Neuronal stem cell (in vitro differentiated cells): ENCODE data around the gene FAM169A.

Experiments used
- DNase-seq: peaks from one replicate; pipeline ENCODE4 v3.0.0-alpha.2; 2013; ENCODE audit warnings: low spot score
- H2AFZ ChIP-seq: one replicate; pipeline ENCODE4 v1.6.1; 2013; ENCODE audit warnings: mild to moderate bottlenecking, low read length, inconsistent platforms
- H2AK5ac ChIP-seq: 2 replicates; pipeline ENCODE4 v1.6.1; 2013; ENCODE audit warnings: low read depth, mild to moderate bottlenecking, inconsistent platforms, low read length, moderate library complexity, mixed read lengths
- H2BK120ac ChIP-seq: 2 replicates; pipeline ENCODE4 v1.6.1; 2013; ENCODE audit warnings: low read depth, mild to moderate bottlenecking, inconsistent platforms, low read length, moderate library complexity, mixed read lengths
- H2BK12ac ChIP-seq: one replicate; pipeline ENCODE4 v1.6.1; 2013; ENCODE audit warnings: low read length, inconsistent platforms
- H2BK15ac ChIP-seq: 2 replicates; pipeline ENCODE4 v1.6.1; 2013; ENCODE audit warnings: mild to moderate bottlenecking, low read length, inconsistent platforms, mixed read lengths
- H2BK5ac ChIP-seq: one replicate; pipeline ENCODE4 v1.6.1; 2013; ENCODE audit warnings: inconsistent platforms, mild to moderate bottlenecking, low read length, moderate library complexity
- H3K14ac ChIP-seq: one replicate; pipeline ENCODE4 v1.6.1; 2013; ENCODE audit warnings: low read length, inconsistent platforms
- H3K18ac ChIP-seq: 2 replicates; pipeline ENCODE4 v1.6.1; 2013; ENCODE audit warnings: low read length, inconsistent platforms
- H3K23ac ChIP-seq: 2 replicates; pipeline ENCODE4 v1.6.1; 2013; ENCODE audit warnings: low read depth, mild to moderate bottlenecking, mixed read lengths, low read length, inconsistent platforms; ENCODE audit not compliant: poor library complexity
- H3K27ac ChIP-seq: replicated peaks from 3 replicates; pipeline ENCODE4 v1.5.1; 2013; ENCODE audit warnings: low read length, inconsistent platforms
- H3K27me3 ChIP-seq, 3 experiments: 2 replicates each; pipeline ENCODE4 v1.6.1; 2013; ENCODE audit warnings: low read length in 3 of 3, mild to moderate bottlenecking in 2 of 3, inconsistent platforms in 1 of 3, low read depth in 1 of 3, mixed read lengths in 1 of 3, moderate library complexity in 1 of 3; ENCODE audit not compliant: control insufficient read depth in 3 of 3, insufficient read depth in 3 of 3
- H3K36me3 ChIP-seq, 2 donors: replicated peaks in 1 of 2; 2 replicates each; pipeline ENCODE4 v1.6.1; 2013; ENCODE audit warnings: low read length in 2 of 2; ENCODE audit not compliant: control insufficient read depth in 2 of 2, insufficient read depth in 2 of 2
- H3K4ac ChIP-seq: 2 replicates; pipeline ENCODE4 v1.6.1; 2013; ENCODE audit warnings: inconsistent platforms, mild to moderate bottlenecking, low read length, moderate library complexity
- H3K4me1 ChIP-seq, 2 donors: 1 replicate in 1 of 2; 2 replicates in 1 of 2; pipeline ENCODE4 v1.6.1; 2013; ENCODE audit warnings: low read length in 2 of 2, low read depth in 1 of 2; ENCODE audit not compliant: control insufficient read depth in 2 of 2, insufficient read depth in 1 of 2
- H3K4me2 ChIP-seq: one replicate; pipeline ENCODE4 v1.6.1; 2013; ENCODE audit warnings: mild to moderate bottlenecking, low read length, inconsistent platforms; ENCODE audit not compliant: insufficient read depth, poor library complexity, severe bottlenecking
- H3K4me3 ChIP-seq, 2 donors: 2 replicates each; pipeline ENCODE4 v1.5.1; 2013; ENCODE audit warnings: low read length in 2 of 2, mild to moderate bottlenecking in 2 of 2, inconsistent platforms in 1 of 2, moderate library complexity in 1 of 2
- H3K79me1 ChIP-seq: one replicate; pipeline ENCODE4 v1.6.1; 2013; ENCODE audit warnings: low read depth, mild to moderate bottlenecking, inconsistent platforms, low read length, moderate library complexity
- H3K9ac ChIP-seq: one replicate; pipeline ENCODE4 v1.6.1; 2013; ENCODE audit warnings: mild to moderate bottlenecking, low read depth, low read length, inconsistent platforms; ENCODE audit not compliant: poor library complexity
- H3K9me3 ChIP-seq, 2 donors: replicated peaks in 1 of 2; 2 replicates each; pipeline versions ENCODE3 to v1.6.1; 2013; ENCODE audit warnings: low read length in 2 of 2, mild to moderate bottlenecking in 2 of 2, inconsistent platforms in 1 of 2, low read depth in 1 of 2, mixed read lengths in 1 of 2, moderate library complexity in 1 of 2; ENCODE audit not compliant: control insufficient read depth in 2 of 2, insufficient read depth in 1 of 2
- H4K8ac ChIP-seq: one replicate; pipeline ENCODE4 v1.6.1; 2013; ENCODE audit warnings: low read depth, mild to moderate bottlenecking, inconsistent platforms, low read length, moderate library complexity
- H4K91ac ChIP-seq: one replicate; pipeline ENCODE4 v1.6.1; 2013; ENCODE audit warnings: low read length, low read depth, mild to moderate bottlenecking, inconsistent platforms; ENCODE audit not compliant: poor library complexity
- WGBS, 2 donors: extraction: QIAGEN DNeasy Blood & Tissue Kit; methylation state at CpG; one replicate each; pipeline ENCODE4 v1.1.7; 2013; ENCODE audit warnings: missing lambda C conversion rate in 2 of 2, mixed read lengths in 1 of 2; ENCODE audit not compliant: insufficient read length in 2 of 2, insufficient replicate concordance in 1 of 2; ENCODE audit errors: extremely low coverage in 2 of 2; 5-methylcytosine and 5-hydroxymethylcytosine counted together

Gene FAM169A

GRCh38 chr5:74838262-74838661, 27.9 kb downstream of the FAM169A start:
- Histone ChIP-seq H3K27me3 (no peaks in the 10 kb centered on the region), H2AK5ac (no peak overlapping the region), H3K27ac (no peak overlapping the region), H2BK12ac (no peak overlapping the region), H2BK15ac (no peak overlapping the region), H3K4me3 (no peak overlapping the region), H3K18ac (no peak overlapping the region), H3K14ac (no peak overlapping the region), H3K79me1 (no peaks in the 10 kb centered on the region), H3K23ac (no peak overlapping the region), H3K36me3 (peaks cover 0 to 51% of the 10 kb centered on the region in 2 donors), H3K9ac (no peak overlapping the region), H3K4ac (no peak overlapping the region), H4K8ac (no peak overlapping the region), H3K9me3 (no peaks in the 10 kb centered on the region), H3K4me2 (no peak overlapping the region), H2BK5ac (no peak overlapping the region), H3K4me1 (no peaks in the 10 kb centered on the region), H4K91ac (no peak overlapping the region), H2AFZ (no peak overlapping the region), H2BK120ac (no peak overlapping the region)
- no peak for DNase-seq
- no CpG with 5 or more reads among the region's 2 CpGs for WGBS, 2 donors

- no peak overlapping the region for H2AFZ ChIP-seq
- no peak overlapping the region for H3K23ac ChIP-seq
- H3K18ac ChIP-seq, result no peak overlapping the region
- no peak overlapping the region for H3K9ac ChIP-seq
- H2BK15ac ChIP-seq, result no peak overlapping the region
- no peak for DNase-seq
- H3K4me1 ChIP-seq, result no peaks in the 10 kb centered on the region
- no peak overlapping the region for H3K14ac ChIP-seq
- H4K91ac ChIP-seq, result no peak overlapping the region
- H2BK5ac ChIP-seq, result no peak overlapping the region
- no peak overlapping the region for H3K4me2 ChIP-seq
- no peak overlapping the region for H4K8ac ChIP-seq
- no peaks in the 10 kb centered on the region for H3K9me3 ChIP-seq
- H3K27me3 ChIP-seq, result no peaks in the 10 kb centered on the region
- no peak overlapping the region for H2AK5ac ChIP-seq
- H3K79me1 ChIP-seq, result no peaks in the 10 kb centered on the region
- H3K27ac ChIP-seq, result no peak overlapping the region
- no peak overlapping the region for H2BK120ac ChIP-seq
- no peak overlapping the region for H3K4ac ChIP-seq
- peaks cover 0 to 51% of the 10 kb centered on the region in 2 donors for H3K36me3 ChIP-seq
- no peak overlapping the region for H3K4me3 ChIP-seq
- no peak overlapping the region for H2BK12ac ChIP-seq
- no CpG with 5 or more reads among the region's 1 CpG for WGBS, 2 donors
These were observed 29.1 kb downstream of the FAM169A start for GRCh38 chr5:74837115-74837514.

GRCh38 chr5:74833537-74834266, 32.5 kb downstream of the FAM169A start:
- no peak overlapping the region for H3K23ac ChIP-seq
- H3K4me1 ChIP-seq, result no peaks in the 10 kb centered on the region
- DNase-seq, result no peak
- H2AFZ ChIP-seq, result no peak overlapping the region
- no peak overlapping the region for H3K27ac ChIP-seq
- no peak overlapping the region for H4K91ac ChIP-seq
- no peak overlapping the region for H3K4me2 ChIP-seq
- no peak overlapping the region for H2BK12ac ChIP-seq
- no CpG with 5 or more reads among the region's 3 CpGs for WGBS, 2 donors
- no peaks in the 10 kb centered on the region for H3K79me1 ChIP-seq
- no peak overlapping the region for H3K14ac ChIP-seq
- peaks cover 0 to 45% of the 10 kb centered on the region in 2 donors for H3K36me3 ChIP-seq
- H2BK5ac ChIP-seq, result no peak overlapping the region
- H3K9me3 ChIP-seq, result no peaks in the 10 kb centered on the region
- H3K9ac ChIP-seq, result no peak overlapping the region
- no peak overlapping the region for H3K4me3 ChIP-seq
- H2AK5ac ChIP-seq, result no peak overlapping the region
- no peak overlapping the region for H2BK15ac ChIP-seq
- H2BK120ac ChIP-seq, result no peak overlapping the region
- no peak overlapping the region for H3K18ac ChIP-seq
- H4K8ac ChIP-seq, result no peak overlapping the region
- H3K4ac ChIP-seq, result no peak overlapping the region
- H3K27me3 ChIP-seq, result no peaks in the 10 kb centered on the region

- Histone ChIP-seq H3K9ac (no peak overlapping the region), H3K4me2 (no peak overlapping the region), H2BK5ac (no peak overlapping the region), H2BK12ac (no peak overlapping the region), H3K23ac (no peak overlapping the region), H3K36me3 (peaks cover 0 to 20% of the 10 kb centered on the region in 2 donors), H3K9me3 (no peaks in the 10 kb centered on the region), H3K18ac (no peak overlapping the region), H3K79me1 (no peaks in the 10 kb centered on the region), H3K27me3 (no peaks in the 10 kb centered on the region), H2AFZ (no peak overlapping the region), H2AK5ac (no peak overlapping the region), H3K4me3 (no peak overlapping the region), H3K14ac (no peak overlapping the region), H4K91ac (no peak overlapping the region), H3K4ac (no peak overlapping the region), H2BK120ac (no peak overlapping the region), H2BK15ac (no peak overlapping the region), H3K27ac (no peak overlapping the region), H4K8ac (no peak overlapping the region), H3K4me1 (no peaks in the 10 kb centered on the region)
- no CpG with 5 or more reads among the region's 7 CpGs for WGBS, 2 donors
- DNase-seq, result no peak
These were observed 36.8 kb downstream of the FAM169A start for GRCh38 chr5:74829413-74829812.
